WTC11 (cell line): ENCODE measurements around the gene RNF183. TPM values are rescaled to one million over a fixed set of nuclear protein-coding genes. Genes with fewer than 3 reads are reported as not detected.
A peak's percentile ranks its signal among the peaks of the same experiment; 100 is the strongest.

Source experiments
- ATF1 ChIP-seq: sonication (generic); formaldehyde crosslinking; IDR thresholded peaks from 2 replicates; pipeline ENCODE4 v1.8.1; 2023; ENCODE audit warnings: mild to moderate bottlenecking, moderate library complexity, missing genetic modification reagents
- CBFB ChIP-seq: sonication (generic); formaldehyde crosslinking; IDR thresholded peaks from 2 replicates; pipeline ENCODE4 v1.8.1; 2022; ENCODE audit warnings: mild to moderate bottlenecking, low read depth, missing genetic modification reagents
- EMX1 ChIP-seq: fragments of 250-450 bp; sonication (Bioruptor Pico); IDR thresholded peaks from 2 replicates; pipeline ENCODE4 v1.8.0; 2021; ENCODE audit warnings: mild to moderate bottlenecking
- ESRRA ChIP-seq: sonication (generic); formaldehyde crosslinking; IDR thresholded peaks from 2 replicates; pipeline ENCODE4 v1.8.1; 2022; ENCODE audit warnings: mild to moderate bottlenecking, missing genetic modification reagents, borderline replicate concordance
- ETV6 ChIP-seq: sonication (generic); formaldehyde crosslinking; IDR thresholded peaks from 2 replicates; pipeline ENCODE4 v1.8.1; 2022; ENCODE audit warnings: mild to moderate bottlenecking, missing genetic modification reagents
- FOXK1 ChIP-seq: sonication (generic); formaldehyde crosslinking; IDR thresholded peaks from 2 replicates; pipeline ENCODE4 v1.8.0; 2022; ENCODE audit warnings: mild to moderate bottlenecking, moderate library complexity, missing genetic modification reagents
- GABPB1 ChIP-seq: sonication (generic); formaldehyde crosslinking; IDR thresholded peaks from 2 replicates; pipeline ENCODE4 v1.8.1; 2023; ENCODE audit warnings: mild to moderate bottlenecking, missing genetic modification reagents
- IRF2 ChIP-seq: sonication (generic); formaldehyde crosslinking; IDR thresholded peaks from 2 replicates; pipeline ENCODE4 v1.8.0; 2022; ENCODE audit warnings: low read depth, missing genetic modification reagents, borderline replicate concordance
- KAT7 ChIP-seq: sonication (generic); formaldehyde crosslinking; IDR thresholded peaks from 2 replicates; pipeline ENCODE4 v1.8.1; 2023; ENCODE audit warnings: missing genetic modification reagents, mild to moderate bottlenecking, borderline replicate concordance
- MXD4 ChIP-seq: fragments of 250-450 bp; sonication (Bioruptor Pico); IDR thresholded peaks from 2 replicates; pipeline ENCODE4 v1.8.0; 2021; ENCODE audit warnings: mild to moderate bottlenecking, moderate library complexity, borderline replicate concordance
- NFATC4 ChIP-seq: fragments of 250-450 bp; sonication (Bioruptor Pico); IDR thresholded peaks from 2 replicates; pipeline ENCODE4 v1.9.0; 2021; ENCODE audit warnings: mild to moderate bottlenecking
- NFYB ChIP-seq: sonication (generic); formaldehyde crosslinking; conservative IDR thresholded peaks from 2 replicates; pipeline ENCODE4 v1.8.0; 2022; ENCODE audit warnings: low read depth, missing genetic modification reagents
- NR3C1 ChIP-seq: sonication (generic); formaldehyde crosslinking; conservative IDR thresholded peaks from 2 replicates; pipeline ENCODE4 v1.8.1; 2023; ENCODE audit warnings: low read depth, mild to moderate bottlenecking, missing genetic modification reagents
- TEAD1 ChIP-seq: sonication (generic); formaldehyde crosslinking; IDR thresholded peaks from 2 replicates; pipeline ENCODE4 v1.8.0; 2022; ENCODE audit warnings: mild to moderate bottlenecking, missing genetic modification reagents
- ZNF263 ChIP-seq: sonication (generic); formaldehyde crosslinking; IDR thresholded peaks from 2 replicates; pipeline ENCODE4 v1.8.1; 2022; ENCODE audit warnings: low read depth, mild to moderate bottlenecking, moderate library complexity, missing genetic modification reagents
- ZNF416 ChIP-seq: fragments of 250-450 bp; sonication (Bioruptor Pico); IDR thresholded peaks from 2 replicates; pipeline ENCODE4 v1.9.0; 2021; ENCODE audit warnings: mild to moderate bottlenecking, inconsistent platforms
- total RNA-seq: library from RNA; stranded (reverse); gene quantifications from 3 replicates; pipeline ENCODE4 v1.2.3, GENCODE V29; 2021
- TF ChIP-seq, protein P1 (sequence below): sonication (generic); formaldehyde crosslinking; IDR thresholded peaks from 2 replicates; pipeline ENCODE4 v1.8.0; 2023; ENCODE audit warnings: missing genetic modification reagents, mild to moderate bottlenecking, borderline replicate concordance
- TF ChIP-seq, protein P2 (sequence below): fragments of 250-450 bp; sonication (Bioruptor Pico); IDR thresholded peaks from 2 replicates; pipeline ENCODE4 v1.9.0; 2021; ENCODE audit warnings: mild to moderate bottlenecking
- TF ChIP-seq, protein P3 (sequence below): sonication (generic); formaldehyde crosslinking; conservative IDR thresholded peaks from 2 replicates; pipeline ENCODE4 v1.8.1; 2022; ENCODE audit warnings: mild to moderate bottlenecking, missing genetic modification reagents
- TF ChIP-seq, protein P4 (sequence below): sonication (generic); formaldehyde crosslinking; IDR thresholded peaks from 2 replicates; pipeline ENCODE4 v1.8.1; 2022; ENCODE audit warnings: mild to moderate bottlenecking, missing genetic modification reagents, moderate library complexity, borderline replicate concordance
- TF ChIP-seq, protein P5 (sequence below): sonication (generic); formaldehyde crosslinking; IDR thresholded peaks from 2 replicates; pipeline ENCODE4 v1.8.0; 2022; ENCODE audit warnings: mild to moderate bottlenecking, missing genetic modification reagents
- TF ChIP-seq, protein P6 (sequence below): sonication (generic); formaldehyde crosslinking; IDR thresholded peaks from 2 replicates; pipeline ENCODE4 v1.8.0; 2022; ENCODE audit warnings: mild to moderate bottlenecking, missing genetic modification reagents
- TF ChIP-seq, protein P7 (sequence below): sonication (generic); formaldehyde crosslinking; IDR thresholded peaks from 2 replicates; pipeline ENCODE4 v1.8.1; 2022; ENCODE audit warnings: low read depth, missing genetic modification reagents, borderline replicate concordance
- TF ChIP-seq, protein P8 (sequence below): fragments of 250-450 bp; sonication (Bioruptor Pico); IDR thresholded peaks from 2 replicates; pipeline ENCODE4 v1.9.0; 2021; ENCODE audit warnings: moderate library complexity, mild to moderate bottlenecking, inconsistent platforms, borderline replicate concordance
- TF ChIP-seq, protein P9 (sequence below): sonication (generic); formaldehyde crosslinking; IDR thresholded peaks from 2 replicates; pipeline ENCODE4 v1.8.1; 2023; ENCODE audit warnings: mild to moderate bottlenecking, missing genetic modification reagents, moderate library complexity

The RNF183 gene
- total RNA-seq, 1 experiment from 2014 or later, result 0.17 TPM

DNA sequence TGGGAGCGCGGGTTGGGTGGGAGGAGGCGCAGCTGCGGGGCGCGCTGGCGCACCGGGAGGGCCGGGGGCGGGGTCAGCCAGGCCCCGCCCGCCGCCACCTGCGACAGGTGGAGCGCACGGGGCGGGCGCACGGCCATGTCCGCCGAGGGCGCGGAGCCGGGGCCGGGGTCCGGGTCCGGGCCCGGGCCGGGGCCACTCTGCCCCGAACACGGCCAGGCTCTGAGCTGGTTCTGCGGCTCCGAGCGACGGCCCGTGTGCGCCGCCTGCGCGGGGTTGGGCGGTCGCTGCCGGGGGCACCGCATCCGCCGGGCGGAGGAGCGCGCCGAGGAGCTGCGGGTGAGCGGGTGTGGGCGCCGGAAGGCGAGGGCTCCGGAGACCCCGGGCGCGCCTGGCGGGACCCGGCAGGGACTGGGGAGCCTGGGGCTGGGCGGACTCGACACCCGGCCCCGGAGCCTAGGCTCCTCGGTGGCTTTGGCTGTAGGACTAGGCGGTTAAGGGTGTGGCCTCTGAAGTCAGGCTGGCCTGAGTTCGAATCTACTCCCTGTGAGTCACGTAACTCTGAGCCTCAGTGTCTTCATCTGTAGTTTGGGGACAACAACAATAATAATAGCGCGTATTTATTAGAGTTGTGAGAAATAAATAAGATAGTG lies 46.4 kb upstream of the RNF183 start, which contains the start of gene BSPRY (continued):
- TF ChIP-seq, protein P1, sequence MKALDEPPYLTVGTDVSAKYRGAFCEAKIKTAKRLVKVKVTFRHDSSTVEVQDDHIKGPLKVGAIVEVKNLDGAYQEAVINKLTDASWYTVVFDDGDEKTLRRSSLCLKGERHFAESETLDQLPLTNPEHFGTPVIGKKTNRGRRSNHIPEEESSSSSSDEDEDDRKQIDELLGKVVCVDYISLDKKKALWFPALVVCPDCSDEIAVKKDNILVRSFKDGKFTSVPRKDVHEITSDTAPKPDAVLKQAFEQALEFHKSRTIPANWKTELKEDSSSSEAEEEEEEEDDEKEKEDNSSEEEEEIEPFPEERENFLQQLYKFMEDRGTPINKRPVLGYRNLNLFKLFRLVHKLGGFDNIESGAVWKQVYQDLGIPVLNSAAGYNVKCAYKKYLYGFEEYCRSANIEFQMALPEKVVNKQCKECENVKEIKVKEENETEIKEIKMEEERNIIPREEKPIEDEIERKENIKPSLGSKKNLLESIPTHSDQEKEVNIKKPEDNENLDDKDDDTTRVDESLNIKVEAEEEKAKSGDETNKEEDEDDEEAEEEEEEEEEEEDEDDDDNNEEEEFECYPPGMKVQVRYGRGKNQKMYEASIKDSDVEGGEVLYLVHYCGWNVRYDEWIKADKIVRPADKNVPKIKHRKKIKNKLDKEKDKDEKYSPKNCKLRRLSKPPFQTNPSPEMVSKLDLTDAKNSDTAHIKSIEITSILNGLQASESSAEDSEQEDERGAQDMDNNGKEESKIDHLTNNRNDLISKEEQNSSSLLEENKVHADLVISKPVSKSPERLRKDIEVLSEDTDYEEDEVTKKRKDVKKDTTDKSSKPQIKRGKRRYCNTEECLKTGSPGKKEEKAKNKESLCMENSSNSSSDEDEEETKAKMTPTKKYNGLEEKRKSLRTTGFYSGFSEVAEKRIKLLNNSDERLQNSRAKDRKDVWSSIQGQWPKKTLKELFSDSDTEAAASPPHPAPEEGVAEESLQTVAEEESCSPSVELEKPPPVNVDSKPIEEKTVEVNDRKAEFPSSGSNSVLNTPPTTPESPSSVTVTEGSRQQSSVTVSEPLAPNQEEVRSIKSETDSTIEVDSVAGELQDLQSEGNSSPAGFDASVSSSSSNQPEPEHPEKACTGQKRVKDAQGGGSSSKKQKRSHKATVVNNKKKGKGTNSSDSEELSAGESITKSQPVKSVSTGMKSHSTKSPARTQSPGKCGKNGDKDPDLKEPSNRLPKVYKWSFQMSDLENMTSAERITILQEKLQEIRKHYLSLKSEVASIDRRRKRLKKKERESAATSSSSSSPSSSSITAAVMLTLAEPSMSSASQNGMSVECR (CRISPR knock-in tag), result no peak
- no peak for TF ChIP-seq NFATC4
- no peak for TF ChIP-seq CBFB (CRISPR knock-in tag)
- TF ChIP-seq NFYB (CRISPR knock-in tag), result no peak
- no peak; the same call in 1 of the 2 replicates for TF ChIP-seq TEAD1
- TF ChIP-seq FOXK1, result no peak
- TF ChIP-seq, protein P2, sequence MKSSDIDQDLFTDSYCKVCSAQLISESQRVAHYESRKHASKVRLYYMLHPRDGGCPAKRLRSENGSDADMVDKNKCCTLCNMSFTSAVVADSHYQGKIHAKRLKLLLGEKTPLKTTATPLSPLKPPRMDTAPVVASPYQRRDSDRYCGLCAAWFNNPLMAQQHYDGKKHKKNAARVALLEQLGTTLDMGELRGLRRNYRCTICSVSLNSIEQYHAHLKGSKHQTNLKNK (CRISPR knock-in tag), result no peak
- TF ChIP-seq ETV6 (CRISPR knock-in tag), result 0 out of 2 replicates have a peak, but pooled peaks have one; percentile 34
- TF ChIP-seq, protein P3, sequence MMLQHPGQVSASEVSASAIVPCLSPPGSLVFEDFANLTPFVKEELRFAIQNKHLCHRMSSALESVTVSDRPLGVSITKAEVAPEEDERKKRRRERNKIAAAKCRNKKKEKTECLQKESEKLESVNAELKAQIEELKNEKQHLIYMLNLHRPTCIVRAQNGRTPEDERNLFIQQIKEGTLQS (CRISPR knock-in tag), result no peak
- TF ChIP-seq ATF1 (CRISPR knock-in tag), result no peak
- TF ChIP-seq, protein P4, sequence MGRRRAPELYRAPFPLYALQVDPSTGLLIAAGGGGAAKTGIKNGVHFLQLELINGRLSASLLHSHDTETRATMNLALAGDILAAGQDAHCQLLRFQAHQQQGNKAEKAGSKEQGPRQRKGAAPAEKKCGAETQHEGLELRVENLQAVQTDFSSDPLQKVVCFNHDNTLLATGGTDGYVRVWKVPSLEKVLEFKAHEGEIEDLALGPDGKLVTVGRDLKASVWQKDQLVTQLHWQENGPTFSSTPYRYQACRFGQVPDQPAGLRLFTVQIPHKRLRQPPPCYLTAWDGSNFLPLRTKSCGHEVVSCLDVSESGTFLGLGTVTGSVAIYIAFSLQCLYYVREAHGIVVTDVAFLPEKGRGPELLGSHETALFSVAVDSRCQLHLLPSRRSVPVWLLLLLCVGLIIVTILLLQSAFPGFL (CRISPR knock-in tag), result no peak
- no peak for TF ChIP-seq MXD4 (CRISPR knock-in tag)
- TF ChIP-seq, protein P5, sequence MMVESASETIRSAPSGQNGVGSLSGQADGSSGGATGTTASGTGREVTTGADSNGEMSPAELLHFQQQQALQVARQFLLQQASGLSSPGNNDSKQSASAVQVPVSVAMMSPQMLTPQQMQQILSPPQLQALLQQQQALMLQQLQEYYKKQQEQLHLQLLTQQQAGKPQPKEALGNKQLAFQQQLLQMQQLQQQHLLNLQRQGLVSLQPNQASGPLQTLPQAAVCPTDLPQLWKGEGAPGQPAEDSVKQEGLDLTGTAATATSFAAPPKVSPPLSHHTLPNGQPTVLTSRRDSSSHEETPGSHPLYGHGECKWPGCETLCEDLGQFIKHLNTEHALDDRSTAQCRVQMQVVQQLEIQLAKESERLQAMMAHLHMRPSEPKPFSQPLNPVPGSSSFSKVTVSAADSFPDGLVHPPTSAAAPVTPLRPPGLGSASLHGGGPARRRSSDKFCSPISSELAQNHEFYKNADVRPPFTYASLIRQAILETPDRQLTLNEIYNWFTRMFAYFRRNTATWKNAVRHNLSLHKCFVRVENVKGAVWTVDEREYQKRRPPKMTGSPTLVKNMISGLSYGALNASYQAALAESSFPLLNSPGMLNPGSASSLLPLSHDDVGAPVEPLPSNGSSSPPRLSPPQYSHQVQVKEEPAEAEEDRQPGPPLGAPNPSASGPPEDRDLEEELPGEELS (CRISPR knock-in tag), result peak; percentile 46; the same call in 1 of the 2 replicates
- TF ChIP-seq, protein P6, sequence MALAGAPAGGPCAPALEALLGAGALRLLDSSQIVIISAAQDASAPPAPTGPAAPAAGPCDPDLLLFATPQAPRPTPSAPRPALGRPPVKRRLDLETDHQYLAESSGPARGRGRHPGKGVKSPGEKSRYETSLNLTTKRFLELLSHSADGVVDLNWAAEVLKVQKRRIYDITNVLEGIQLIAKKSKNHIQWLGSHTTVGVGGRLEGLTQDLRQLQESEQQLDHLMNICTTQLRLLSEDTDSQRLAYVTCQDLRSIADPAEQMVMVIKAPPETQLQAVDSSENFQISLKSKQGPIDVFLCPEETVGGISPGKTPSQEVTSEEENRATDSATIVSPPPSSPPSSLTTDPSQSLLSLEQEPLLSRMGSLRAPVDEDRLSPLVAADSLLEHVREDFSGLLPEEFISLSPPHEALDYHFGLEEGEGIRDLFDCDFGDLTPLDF, result no peak
- peak; percentile 78; the same call in 1 of the 2 replicates for TF ChIP-seq ZNF416 (CRISPR knock-in tag)
- TF ChIP-seq NR3C1, result no peak
- no peak for TF ChIP-seq EMX1 (CRISPR knock-in tag)
- no peak for TF ChIP-seq ESRRA
- TF ChIP-seq, protein P7, sequence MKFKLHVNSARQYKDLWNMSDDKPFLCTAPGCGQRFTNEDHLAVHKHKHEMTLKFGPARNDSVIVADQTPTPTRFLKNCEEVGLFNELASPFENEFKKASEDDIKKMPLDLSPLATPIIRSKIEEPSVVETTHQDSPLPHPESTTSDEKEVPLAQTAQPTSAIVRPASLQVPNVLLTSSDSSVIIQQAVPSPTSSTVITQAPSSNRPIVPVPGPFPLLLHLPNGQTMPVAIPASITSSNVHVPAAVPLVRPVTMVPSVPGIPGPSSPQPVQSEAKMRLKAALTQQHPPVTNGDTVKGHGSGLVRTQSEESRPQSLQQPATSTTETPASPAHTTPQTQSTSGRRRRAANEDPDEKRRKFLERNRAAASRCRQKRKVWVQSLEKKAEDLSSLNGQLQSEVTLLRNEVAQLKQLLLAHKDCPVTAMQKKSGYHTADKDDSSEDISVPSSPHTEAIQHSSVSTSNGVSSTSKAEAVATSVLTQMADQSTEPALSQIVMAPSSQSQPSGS (CRISPR knock-in tag), result no peak
- TF ChIP-seq GABPB1 (CRISPR knock-in tag), result no peak
- no peak for TF ChIP-seq KAT7 (CRISPR knock-in tag)
- TF ChIP-seq IRF2 (CRISPR knock-in tag), result no peak
- TF ChIP-seq, protein P8, sequence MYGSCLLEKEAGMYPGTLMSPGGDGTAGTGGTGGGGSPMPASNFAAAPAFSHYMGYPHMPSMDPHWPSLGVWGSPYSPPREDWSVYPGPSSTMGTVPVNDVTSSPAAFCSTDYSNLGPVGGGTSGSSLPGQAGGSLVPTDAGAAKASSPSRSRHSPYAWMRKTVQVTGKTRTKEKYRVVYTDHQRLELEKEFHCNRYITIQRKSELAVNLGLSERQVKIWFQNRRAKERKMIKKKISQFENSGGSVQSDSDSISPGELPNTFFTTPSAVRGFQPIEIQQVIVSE (CRISPR knock-in tag), result no peak
- TF ChIP-seq ZNF263 (CRISPR knock-in tag), result no peak
- TF ChIP-seq, protein P9, sequence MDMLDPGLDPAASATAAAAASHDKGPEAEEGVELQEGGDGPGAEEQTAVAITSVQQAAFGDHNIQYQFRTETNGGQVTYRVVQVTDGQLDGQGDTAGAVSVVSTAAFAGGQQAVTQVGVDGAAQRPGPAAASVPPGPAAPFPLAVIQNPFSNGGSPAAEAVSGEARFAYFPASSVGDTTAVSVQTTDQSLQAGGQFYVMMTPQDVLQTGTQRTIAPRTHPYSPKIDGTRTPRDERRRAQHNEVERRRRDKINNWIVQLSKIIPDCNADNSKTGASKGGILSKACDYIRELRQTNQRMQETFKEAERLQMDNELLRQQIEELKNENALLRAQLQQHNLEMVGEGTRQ, result no peak
